HG03095 (cell line): ENCODE data around the gene PRMT3.
"Not testable (repeated sequence)": the region's sequence is repeated elsewhere in the genome, so short reads cannot be mapped to it uniquely, and the experiment has no call there.

ENCODE experiments used
- ATAC-seq: cut with Tn5 transposase; IDR thresholded peaks from one replicate; pipeline ENCODE4 v1.9.1; 2021; ENCODE audit warnings: moderate library complexity; ENCODE audit not compliant: unreplicated experiment

The PRMT3 gene

GRCh38 chr11:20373568-20374209 lies 13.8 kb upstream of the PRMT3 start:
- no peak for ATAC-seq

GRCh38 chr11:20374741-20375300 lies 12.7 kb upstream of the PRMT3 start:
- ATAC-seq, result no peak

- no peak for ATAC-seq
These were observed 11.3 kb upstream of the PRMT3 start for GRCh38 chr11:20376162-20376730.

GRCh38 chr11:20385996-20386395 lies 1.5 kb upstream of the PRMT3 start:
- ATAC-seq, result not testable (repeated sequence)

GRCh38 chr11:20388096-20389055 lies 860 bp downstream of the PRMT3 start:
- peak; percentile 9 for ATAC-seq

- peak; percentile 85 for ATAC-seq
These were observed 9.8 kb downstream of the PRMT3 start for GRCh38 chr11:20397281-20397680.

- no peak for ATAC-seq
These were observed 12.0 kb downstream of the PRMT3 start for GRCh38 chr11:20399498-20399897.

- no peak for ATAC-seq
These were observed 15.5 kb downstream of the PRMT3 start for GRCh38 chr11:20403059-20403458.

- no peak for ATAC-seq
These were observed 19.0 kb downstream of the PRMT3 start for GRCh38 chr11:20406484-20406883.

- no peak for ATAC-seq
These were observed 19.8 kb downstream of the PRMT3 start for GRCh38 chr11:20407344-20407743.

GRCh38 chr11:20415432-20415831 lies 27.9 kb downstream of the PRMT3 start:
- no peak for ATAC-seq

GRCh38 chr11:20417771-20418170 lies 30.3 kb downstream of the PRMT3 start:
- ATAC-seq, result no peak

- ATAC-seq, result no peak
These were observed 34.4 kb downstream of the PRMT3 start for GRCh38 chr11:20421946-20422345.

GRCh38 chr11:20429216-20429615 lies 41.7 kb downstream of the PRMT3 start:
- ATAC-seq, result no peak

GRCh38 chr11:20438637-20439036 lies 51.1 kb downstream of the PRMT3 start:
- no peak for ATAC-seq

- ATAC-seq, result no peak
These were observed 56.1 kb downstream of the PRMT3 start for GRCh38 chr11:20443596-20443995.

GRCh38 chr11:20444535-20444934 lies 57.0 kb downstream of the PRMT3 start:
- ATAC-seq, result no peak

- ATAC-seq, result no peak
These were observed 61.3 kb downstream of the PRMT3 start for GRCh38 chr11:20448834-20449233.

- no peak for ATAC-seq
These were observed 63.3 kb downstream of the PRMT3 start for GRCh38 chr11:20450829-20451228.

GRCh38 chr11:20451568-20451967 lies 64.1 kb downstream of the PRMT3 start:
- no peak for ATAC-seq

GRCh38 chr11:20452585-20452984 lies 65.1 kb downstream of the PRMT3 start:
- no peak for ATAC-seq
